NCI-H510A (cell line): ENCODE results near the gene ZNF133.
"Not testable (repeated sequence)": the region's sequence is repeated elsewhere in the genome, so short reads cannot be mapped to it uniquely, and the experiment has no call there.

Experiments
- DNase-seq: peaks from one replicate; lab custom pipeline; 2025; lab: John Stamatoyannopoulos, UW

The ZNF133 gene

GRCh38 chr20:18284805-18285533 lies 3.4 kb upstream of the ZNF133 start:
- DNase-seq, result no peak

DNA sequence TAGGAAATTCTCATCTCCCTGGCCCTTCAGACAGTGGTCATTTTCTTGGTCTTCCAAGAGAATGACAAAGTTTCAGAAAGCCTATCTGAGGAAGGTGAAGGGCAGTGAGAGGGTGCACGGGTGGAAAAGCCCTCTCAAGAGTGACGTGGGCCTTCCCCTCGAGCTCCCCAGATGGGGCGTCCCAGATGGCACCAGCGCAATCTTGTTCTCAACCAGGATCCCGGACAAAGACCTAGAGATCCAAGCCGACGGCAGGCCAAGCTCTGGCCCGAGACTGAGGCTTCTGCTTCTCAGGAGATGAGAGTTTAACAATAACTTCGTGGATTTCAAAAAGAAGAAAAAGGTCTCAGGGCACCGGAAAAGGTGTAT lies 797 bp upstream of the ZNF133 start:
- no peak for DNase-seq

DNA sequence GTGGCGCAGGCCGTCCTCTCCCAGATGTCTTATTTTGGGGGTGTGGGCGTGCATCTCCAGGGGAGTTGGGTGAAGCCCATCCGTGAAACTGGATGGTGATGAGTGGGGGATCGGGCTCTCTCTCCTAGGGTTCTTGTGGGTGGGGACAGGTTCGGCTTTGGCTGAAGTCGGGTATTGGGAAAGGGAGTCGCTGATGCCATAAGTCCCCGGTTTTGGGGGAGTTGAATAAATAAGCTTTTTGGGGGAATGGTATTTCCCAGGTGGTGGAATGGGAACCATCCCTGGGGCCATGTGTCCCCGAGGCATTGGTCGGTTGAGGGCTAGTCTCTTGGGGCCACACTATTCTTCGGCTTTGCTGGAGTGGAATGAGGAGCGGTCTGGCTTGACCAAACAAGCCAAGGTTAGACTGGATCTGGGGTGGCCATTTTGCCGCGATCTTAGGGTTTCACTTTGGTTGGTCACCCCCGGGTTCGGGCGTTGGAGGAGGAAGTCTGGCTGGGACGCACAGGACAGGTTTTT lies 481 bp downstream of the ZNF133 start:
- DNase-seq, result no peak

GRCh38 chr20:18289306-18289705 lies 979 bp downstream of the ZNF133 start:
- DNase-seq, result no peak

DNA sequence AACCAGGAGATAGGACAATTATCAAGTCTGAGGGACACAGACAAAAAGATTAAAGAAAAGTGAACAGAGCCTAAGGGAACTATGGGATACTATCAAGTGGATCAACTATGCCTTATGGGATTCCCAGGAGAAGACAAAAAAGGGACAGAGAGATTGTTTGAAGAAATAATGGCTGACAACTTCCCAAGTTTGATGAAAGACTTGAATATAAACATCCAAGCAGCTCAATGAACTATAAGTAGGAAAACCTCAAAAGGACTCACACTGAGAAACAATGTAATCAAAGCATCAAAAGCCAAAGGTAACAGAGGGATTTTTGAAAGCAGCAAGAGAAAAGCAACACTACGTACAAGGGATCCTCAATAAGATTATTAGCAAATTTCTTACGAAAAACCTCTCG lies 11.0 kb downstream of the ZNF133 start:
- no peak for DNase-seq

GRCh38 chr20:18304618-18305017 lies 16.3 kb downstream of the ZNF133 start:
- DNase-seq, result no peak

DNA sequence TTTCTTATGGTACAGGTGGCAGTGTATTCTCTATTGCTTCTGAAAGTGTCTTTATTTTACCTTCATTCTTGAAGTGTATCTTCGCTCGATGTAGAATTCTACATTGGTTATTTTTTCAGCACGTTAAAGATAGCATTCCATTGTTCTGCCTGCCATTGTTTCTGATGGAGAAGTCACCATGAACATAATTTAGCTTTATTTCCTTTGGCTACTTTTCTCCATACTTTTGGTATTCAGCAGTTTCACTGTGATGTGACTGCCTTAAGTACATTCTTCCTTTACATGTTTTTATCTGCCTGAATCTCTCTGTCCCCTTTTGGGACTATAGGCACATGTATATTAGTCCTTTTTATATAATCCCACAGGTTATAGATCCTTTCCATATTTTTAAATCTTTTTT lies 19.0 kb downstream of the ZNF133 start:
- DNase-seq, result no peak

- no peak for DNase-seq
Observed at GRCh38 chr20:18310051-18310450, 21.7 kb downstream of the ZNF133 start.

GRCh38 chr20:18310592-18310991 lies 22.3 kb downstream of the ZNF133 start:
- DNase-seq, result no peak

DNA sequence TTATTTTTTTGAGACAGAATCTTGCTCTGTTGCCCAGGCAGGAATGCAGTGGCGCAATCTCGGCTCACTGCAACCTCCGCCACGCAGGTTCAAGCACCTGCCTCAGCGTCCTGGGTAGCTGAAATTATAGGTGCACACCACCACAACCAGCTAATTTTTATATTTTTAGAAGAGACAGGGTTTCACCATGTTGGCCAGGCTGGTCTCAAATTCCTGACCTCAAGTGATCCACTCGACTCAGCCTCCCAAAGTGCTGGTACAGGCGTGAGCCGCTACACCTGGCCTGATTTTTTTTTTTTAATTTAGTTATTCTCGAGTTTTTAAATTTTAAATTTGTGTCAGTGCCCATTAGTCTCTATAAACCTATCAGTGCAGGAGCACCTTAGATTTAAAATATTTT lies 24.4 kb downstream of the ZNF133 start:
- DNase-seq, result no peak

DNA sequence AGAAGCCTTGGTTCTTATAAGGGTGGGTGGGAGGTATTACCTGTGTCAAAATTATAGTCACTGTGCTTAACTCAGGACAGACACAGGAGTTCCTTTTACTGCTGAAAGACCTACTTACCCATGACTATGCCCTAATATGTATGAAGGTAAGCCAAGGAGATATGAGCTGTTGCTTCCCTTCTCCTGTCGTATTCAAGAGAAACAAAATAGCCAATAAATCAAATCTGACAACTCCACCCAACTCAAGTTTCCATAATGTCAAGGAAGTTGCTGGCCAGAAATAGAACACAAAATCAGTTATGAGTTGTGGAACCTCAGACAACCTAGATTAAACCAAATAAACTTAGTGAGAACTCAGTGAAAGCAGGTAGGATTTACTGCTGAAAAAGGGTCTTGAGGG lies 25.1 kb downstream of the ZNF133 start:
- no peak for DNase-seq

DNA sequence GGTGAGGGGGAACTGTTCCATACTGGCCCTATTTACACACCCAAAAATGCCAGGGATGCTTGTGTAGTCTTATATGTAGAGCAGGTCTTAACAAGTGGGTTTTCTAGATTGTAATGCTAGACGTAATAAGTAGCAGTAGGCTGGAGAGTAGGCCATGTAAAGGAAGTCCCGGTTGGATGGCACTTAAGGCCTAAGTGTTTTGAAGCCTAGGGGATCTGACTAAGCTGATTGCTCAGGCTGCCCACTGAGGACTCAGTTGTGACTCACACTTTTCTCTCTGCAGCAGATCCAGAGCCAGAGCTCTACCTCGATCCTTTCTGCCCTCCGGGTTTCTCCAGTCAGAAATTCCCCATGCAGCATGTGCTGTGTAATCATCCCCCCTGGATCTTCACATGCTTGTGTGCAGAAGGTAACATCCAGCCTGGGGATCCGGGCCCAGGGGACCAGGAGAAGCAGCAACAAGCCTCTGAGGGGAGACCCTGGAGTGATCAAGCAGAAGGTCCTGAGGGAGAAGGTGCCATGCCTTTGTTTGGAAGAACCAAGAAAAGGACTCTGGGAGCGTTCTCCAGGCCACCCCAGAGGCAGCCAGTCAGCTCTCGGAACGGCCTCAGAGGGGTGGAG lies 26.6 kb downstream of the ZNF133 start:
- DNase-seq, result no peak

DNA sequence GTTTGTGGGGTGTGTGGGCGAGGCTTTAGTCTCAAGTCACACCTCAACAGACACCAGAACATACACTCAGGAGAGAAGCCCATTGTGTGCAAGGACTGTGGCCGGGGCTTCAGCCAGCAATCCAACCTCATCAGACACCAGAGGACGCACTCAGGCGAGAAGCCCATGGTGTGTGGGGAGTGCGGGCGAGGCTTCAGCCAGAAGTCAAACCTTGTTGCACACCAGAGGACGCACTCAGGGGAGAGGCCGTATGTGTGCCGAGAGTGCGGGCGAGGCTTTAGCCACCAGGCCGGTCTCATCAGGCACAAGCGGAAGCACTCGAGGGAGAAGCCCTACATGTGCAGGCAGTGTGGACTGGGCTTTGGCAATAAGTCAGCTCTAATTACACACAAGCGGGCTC lies 27.8 kb downstream of the ZNF133 start:
- DNase-seq, result no peak

GRCh38 chr20:18321316-18321715 lies 33.0 kb downstream of the ZNF133 start:
- DNase-seq, result no peak

GRCh38 chr20:18321976-18322950 lies 33.9 kb downstream of the ZNF133 start:
- DNase-seq, result no peak

DNA sequence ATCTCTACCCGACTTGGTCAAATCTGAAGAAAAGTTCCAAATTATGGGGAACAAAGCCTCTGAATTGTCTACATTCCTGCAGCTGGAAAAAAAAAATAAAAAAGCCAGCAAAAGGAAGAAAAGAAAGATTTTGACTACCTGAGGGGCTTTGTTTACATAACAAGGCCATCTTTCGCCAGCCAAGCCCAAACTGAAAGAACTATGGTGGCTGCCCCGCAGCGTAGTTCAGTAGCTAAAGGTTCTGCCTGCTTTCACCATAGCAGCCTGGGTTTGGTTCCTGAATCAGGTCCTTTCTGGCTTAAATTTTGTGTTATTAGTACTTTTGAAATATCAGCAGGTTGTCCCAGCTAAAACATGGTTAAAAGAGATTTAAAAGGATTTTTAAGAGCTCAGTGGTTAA lies 35.4 kb downstream of the ZNF133 start:
- DNase-seq, result no peak

- DNase-seq, result no peak
Observed at GRCh38 chr20:18324596-18325089, 36.3 kb downstream of the ZNF133 start.

GRCh38 chr20:18326990-18327389 lies 38.7 kb downstream of the ZNF133 start:
- DNase-seq, result no peak

DNA sequence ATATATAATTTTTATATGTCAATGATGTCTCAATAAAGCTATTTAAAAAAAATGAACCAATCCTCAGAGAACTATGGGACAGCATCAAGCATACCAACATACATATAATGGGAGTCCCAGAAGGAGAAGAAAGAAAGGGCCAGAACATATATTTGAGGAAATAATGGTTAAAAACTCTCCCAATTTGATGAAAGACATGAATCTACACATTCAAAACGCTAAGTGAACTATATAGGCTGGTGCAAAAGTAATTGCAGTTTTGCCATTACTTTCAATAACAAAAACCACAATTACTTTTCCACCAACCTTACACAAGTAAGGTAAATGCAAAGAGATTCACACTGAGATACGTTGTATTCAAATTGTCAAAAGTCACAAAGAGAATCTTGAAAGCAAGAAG lies 43.4 kb downstream of the ZNF133 start:
- no peak for DNase-seq

- DNase-seq, result not testable (repeated sequence)
Observed at GRCh38 chr20:18349749-18350148, 61.4 kb downstream of the ZNF133 start.

GRCh38 chr20:18359854-18360253 lies 71.5 kb downstream of the ZNF133 start:
- DNase-seq, result no peak

GRCh38 chr20:18360635-18361034 lies 72.3 kb downstream of the ZNF133 start:
- DNase-seq, result no peak
